DMS153 (cell line): ENCODE results near the gene OR2F1.

Source experiments
- DNase-seq: peaks from one replicate; lab custom pipeline; 2025; lab: John Stamatoyannopoulos, UW

Gene OR2F1

GRCh38 chr7:143954544-143954943 is at the start of gene OR2F1:
OR2F1 (plus strand) TSS chr7:143954844; CDS start chr7:143959971, 5,127 bp downstream.
- DNase-seq: no peak

- DNase-seq: no peak
Observed at GRCh38 chr7:143905509-143905908, 49.1 kb upstream of the OR2F1 start.

GRCh38 chr7:143906151-143906550 is 48.5 kb upstream of the OR2F1 start:
- DNase-seq: no peak

GRCh38 chr7:143906895-143907294 is 47.7 kb upstream of the OR2F1 start:
- DNase-seq: no peak

GRCh38 chr7:143908120-143908519 is 46.5 kb upstream of the OR2F1 start:
- no peak for DNase-seq

- DNase-seq: no peak
Observed at GRCh38 chr7:143909863-143910262, 44.8 kb upstream of the OR2F1 start.

GRCh38 chr7:143910473-143911248 is 44.0 kb upstream of the OR2F1 start:
- DNase-seq: no peak

GRCh38 chr7:143913945-143914615 is 40.6 kb upstream of the OR2F1 start:
- DNase-seq: no peak

GRCh38 chr7:143914938-143915652 is 39.5 kb upstream of the OR2F1 start:
- DNase-seq: no peak

GRCh38 chr7:143924851-143925250 is 29.8 kb upstream of the OR2F1 start:
- DNase-seq: no peak

- no peak for DNase-seq
Observed at GRCh38 chr7:143929224-143929920, 25.3 kb upstream of the OR2F1 start.

GRCh38 chr7:143931739-143932138 is 22.9 kb upstream of the OR2F1 start:
- DNase-seq: no peak

- no peak for DNase-seq
Observed at GRCh38 chr7:143934526-143935325, 19.9 kb upstream of the OR2F1 start, which contains the start of gene OR2F2. OR2F2 (plus strand) TSS chr7:143935233; CDS start chr7:143935233, 0 bp downstream.

- no peak for DNase-seq
Observed at GRCh38 chr7:143936087-143937009, 18.3 kb upstream of the OR2F1 start.

GRCh38 chr7:143938379-143939243 is 16.0 kb upstream of the OR2F1 start:
- DNase-seq: no peak

GRCh38 chr7:143945423-143945822 is 9.2 kb upstream of the OR2F1 start:
- no peak for DNase-seq

GRCh38 chr7:143947111-143947510 is 7.5 kb upstream of the OR2F1 start:
- DNase-seq: no peak

GRCh38 chr7:143948733-143949132 is 5.9 kb upstream of the OR2F1 start:
- DNase-seq: no peak

GRCh38 chr7:143953421-143953820 is 1.2 kb upstream of the OR2F1 start:
- no peak for DNase-seq
